Mesenchymal stem cell (in vitro differentiated cells and primary cell): ENCODE data around the gene ATP13A3.
A peak's percentile ranks its signal among the peaks of the same experiment; 100 is the strongest.

ENCODE experiments used
- DNase-seq: peaks from one replicate; pipeline ENCODE4 v3.0.0-alpha.2; 2013
- H2AFZ ChIP-seq: one replicate; pipeline ENCODE4 v1.6.1; 2013; ENCODE audit warnings: low read depth, mild to moderate bottlenecking, control low read depth, inconsistent platforms, low read length, moderate library complexity
- H2AK5ac ChIP-seq: 2 replicates; pipeline ENCODE4 v1.6.1; 2013; ENCODE audit warnings: low read length, moderate library complexity, mild to moderate bottlenecking, inconsistent platforms; ENCODE audit not compliant: severe bottlenecking
- H2BK120ac ChIP-seq: one replicate; pipeline ENCODE4 v1.6.1; 2013; ENCODE audit warnings: low read depth, mild to moderate bottlenecking, inconsistent platforms, low read length, moderate library complexity
- H2BK12ac ChIP-seq, 2 experiments: one replicate each; pipeline ENCODE4 v1.6.1; 2013; ENCODE audit warnings: inconsistent platforms in 2 of 2, low read length in 2 of 2, mild to moderate bottlenecking in 2 of 2, moderate library complexity in 2 of 2, control low read depth in 1 of 2
- H2BK15ac ChIP-seq: one replicate; pipeline ENCODE4 v1.6.1; 2013; ENCODE audit warnings: mild to moderate bottlenecking, low read depth, inconsistent platforms; ENCODE audit not compliant: poor library complexity, severe bottlenecking
- H2BK5ac ChIP-seq: 2 replicates; pipeline ENCODE4 v1.6.1; 2013; ENCODE audit warnings: low read depth, mild to moderate bottlenecking, low read length, control low read depth, inconsistent platforms; ENCODE audit not compliant: poor library complexity, severe bottlenecking
- H3K14ac ChIP-seq, 2 experiments: one replicate each; pipeline ENCODE4 v1.6.1; 2013; ENCODE audit warnings: inconsistent platforms in 2 of 2, low read length in 2 of 2, control low read depth in 1 of 2, mild to moderate bottlenecking in 1 of 2, moderate library complexity in 1 of 2
- H3K18ac ChIP-seq, 2 experiments: one replicate each; pipeline ENCODE4 v1.6.1; 2013; ENCODE audit warnings: inconsistent platforms in 2 of 2, low read length in 2 of 2, control low read depth in 1 of 2, low read depth in 1 of 2, mild to moderate bottlenecking in 1 of 2
- H3K23ac ChIP-seq, 2 experiments: one replicate each; pipeline ENCODE4 v1.6.1; 2013; ENCODE audit warnings: inconsistent platforms in 2 of 2, low read length in 2 of 2, mild to moderate bottlenecking in 2 of 2, moderate library complexity in 2 of 2, control low read depth in 1 of 2
- H3K27ac ChIP-seq: 2 replicates; pipeline ENCODE4 v1.5.1; 2013; ENCODE audit warnings: mild to moderate bottlenecking, moderate library complexity, low read length, control low read depth, inconsistent platforms; ENCODE audit not compliant: poor library complexity, severe bottlenecking
- H3K27me3 ChIP-seq, 2 experiments: 2 replicates each; pipeline versions ENCODE4 v1.6.1 to v1.7.0; 2013; ENCODE audit warnings: low read length in 2 of 2, mild to moderate bottlenecking in 2 of 2, moderate library complexity in 2 of 2, control low read depth in 1 of 2, inconsistent platforms in 1 of 2; ENCODE audit not compliant: control insufficient read depth in 1 of 2, insufficient read depth in 1 of 2
- H3K36me3 ChIP-seq, 2 experiments: 2 replicates each; pipeline versions ENCODE4 v1.6.1 to v1.7.0; 2013; ENCODE audit warnings: low read length in 2 of 2, control low read depth in 1 of 2, inconsistent platforms in 1 of 2, low read depth in 1 of 2, mild to moderate bottlenecking in 1 of 2; ENCODE audit not compliant: insufficient read depth in 2 of 2, control insufficient read depth in 1 of 2
- H3K4ac ChIP-seq, 2 experiments: one replicate each; pipeline ENCODE4 v1.6.1; 2013; ENCODE audit warnings: inconsistent platforms in 2 of 2, low read length in 2 of 2, mild to moderate bottlenecking in 2 of 2, moderate library complexity in 2 of 2, control low read depth in 1 of 2, low read depth in 1 of 2
- H3K4me1 ChIP-seq: 2 replicates; pipeline ENCODE4 v1.6.1; 2013; ENCODE audit warnings: low read depth, low read length, control low read depth; ENCODE audit not compliant: control insufficient read depth, insufficient read depth
- H3K4me2 ChIP-seq: 2 replicates; pipeline ENCODE4 v1.6.1; 2013; ENCODE audit warnings: low read length, mild to moderate bottlenecking, inconsistent platforms; ENCODE audit not compliant: poor library complexity, severe bottlenecking
- H3K4me3 ChIP-seq, 2 experiments: 2 replicates each; pipeline versions ENCODE4 v1.5.1 to v1.7.0; 2013; ENCODE audit warnings: low read length in 2 of 2, mild to moderate bottlenecking in 2 of 2, control low read depth in 1 of 2, low read depth in 1 of 2; ENCODE audit not compliant: insufficient read depth in 1 of 2
- H3K79me1 ChIP-seq: replicated peaks from 2 replicates; pipeline ENCODE4 v1.6.1; 2013; ENCODE audit warnings: mild to moderate bottlenecking, control low read depth, low read length, inconsistent platforms; ENCODE audit not compliant: poor library complexity, severe bottlenecking
- H3K9ac ChIP-seq: 2 replicates; pipeline ENCODE4 v1.7.0; 2013; ENCODE audit warnings: mild to moderate bottlenecking, low read length, moderate library complexity
- H3K9me3 ChIP-seq: 2 replicates; pipeline ENCODE4 v1.7.0; 2013; ENCODE audit warnings: mild to moderate bottlenecking, low read length; ENCODE audit not compliant: control insufficient read depth
- H4K8ac ChIP-seq: one replicate; pipeline ENCODE4 v1.6.1; 2013; ENCODE audit warnings: inconsistent platforms, mild to moderate bottlenecking, low read length, moderate library complexity
- H4K91ac ChIP-seq: one replicate; pipeline ENCODE4 v1.6.1; 2013; ENCODE audit warnings: mild to moderate bottlenecking, low read length, inconsistent platforms
- WGBS: methylation state at CpG from one replicate; pipeline ENCODE4 v1.1.7; 2013; ENCODE audit warnings: mixed read lengths; 5-methylcytosine and 5-hydroxymethylcytosine counted together

Gene ATP13A3

DNA sequence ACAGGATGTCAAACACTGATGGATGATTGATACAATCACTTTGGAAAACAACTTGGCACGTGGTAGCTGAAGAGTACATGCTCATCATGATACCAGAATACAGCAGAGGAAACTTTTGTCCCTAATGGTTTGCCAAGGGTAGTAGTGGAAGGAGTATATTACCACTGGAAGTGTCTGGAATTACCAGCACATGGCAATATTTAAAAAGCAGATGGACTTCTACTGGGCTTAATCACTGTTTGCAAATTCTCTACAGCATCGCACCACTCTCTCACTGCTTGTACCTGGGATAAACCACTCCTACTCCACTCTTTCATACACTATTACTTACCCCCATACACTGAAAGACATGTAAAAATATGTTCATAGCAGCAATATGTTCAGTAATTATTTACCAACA is 68.1 kb downstream of the ATP13A3 start:
- Histone ChIP-seq H2BK120ac (no peak overlapping the region), H3K79me1 (peaks cover 1% of the 10 kb centered on the region), H4K91ac (no peak overlapping the region), H3K4me1 (no peaks in the 10 kb centered on the region), H3K4me3 (no peak overlapping the region), H4K8ac (no peak overlapping the region), H2BK5ac (no peak overlapping the region), H2AK5ac (no peak overlapping the region), H2BK12ac (no peak overlapping the region), H3K27me3 (no peaks in the 10 kb centered on the region), H3K14ac (no peak overlapping the region), H3K36me3 (peaks cover 3 to 92% of the 10 kb centered on the region in 2 experiments), H3K18ac (no peak overlapping the region), H3K4ac (no peak overlapping the region), H3K9ac (no peak overlapping the region), H3K9me3 (no peaks in the 10 kb centered on the region), H3K27ac (no peak overlapping the region), H2AFZ (no peak overlapping the region), H2BK15ac (no peak overlapping the region), H3K23ac (no peak overlapping the region), H3K4me2 (no peak overlapping the region)
- 96% methylated on average over 1 of the region's 2 CpGs for WGBS
- no peak for DNase-seq

DNA sequence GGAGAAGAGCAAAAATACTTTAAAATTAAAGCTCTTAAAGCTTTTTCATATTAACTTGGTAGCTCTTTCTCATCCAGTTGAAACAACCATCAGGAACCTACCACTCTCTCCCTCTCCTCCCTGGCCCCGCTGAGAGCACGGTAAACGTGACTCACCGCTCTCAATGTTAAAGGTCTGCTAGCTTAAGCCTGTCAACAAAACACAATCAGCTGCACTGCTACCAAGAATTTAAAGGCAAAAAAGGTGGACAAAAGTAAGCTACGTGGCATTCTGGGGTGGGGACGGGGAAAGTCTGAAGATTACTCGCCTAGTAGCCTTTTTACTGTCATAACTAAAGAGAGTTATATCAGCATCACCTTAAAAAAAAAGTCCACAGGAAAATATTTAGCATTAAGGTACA is 79.4 kb downstream of the ATP13A3 start:
- Histone ChIP-seq H3K36me3 (peaks cover 0 to 91% of the 10 kb centered on the region in 2 experiments), H3K27ac (no peak overlapping the region), H3K9me3 (no peaks in the 10 kb centered on the region), H3K23ac (no peak overlapping the region), H3K4ac (no peak overlapping the region), H3K79me1 (peaks cover 2% of the 10 kb centered on the region), H2AFZ (no peak overlapping the region), H3K27me3 (no peaks in the 10 kb centered on the region), H3K4me2 (no peak overlapping the region), H4K8ac (no peak overlapping the region), H2BK120ac (no peak overlapping the region), H3K14ac (no peak overlapping the region), H3K4me1 (no peaks in the 10 kb centered on the region), H3K4me3 (no peak overlapping the region), H3K18ac (no peak overlapping the region), H3K9ac (peak overlapping the region; percentile 2), H2BK15ac (no peak overlapping the region), H2BK12ac (no peak overlapping the region), H2BK5ac (no peak overlapping the region), H4K91ac (no peak overlapping the region), H2AK5ac (no peak overlapping the region)
- WGBS = 58% methylated on average over 6 of the region's 7 CpGs
- DNase-seq = peak; percentile 74

GRCh38 chr3:194405766-194406165 is 81.0 kb downstream of the ATP13A3 start:
- no peak overlapping the region for H3K4ac ChIP-seq
- H2BK12ac ChIP-seq = no peak overlapping the region
- 95% methylated on average over 2 of the region's 2 CpGs for WGBS

DNA sequence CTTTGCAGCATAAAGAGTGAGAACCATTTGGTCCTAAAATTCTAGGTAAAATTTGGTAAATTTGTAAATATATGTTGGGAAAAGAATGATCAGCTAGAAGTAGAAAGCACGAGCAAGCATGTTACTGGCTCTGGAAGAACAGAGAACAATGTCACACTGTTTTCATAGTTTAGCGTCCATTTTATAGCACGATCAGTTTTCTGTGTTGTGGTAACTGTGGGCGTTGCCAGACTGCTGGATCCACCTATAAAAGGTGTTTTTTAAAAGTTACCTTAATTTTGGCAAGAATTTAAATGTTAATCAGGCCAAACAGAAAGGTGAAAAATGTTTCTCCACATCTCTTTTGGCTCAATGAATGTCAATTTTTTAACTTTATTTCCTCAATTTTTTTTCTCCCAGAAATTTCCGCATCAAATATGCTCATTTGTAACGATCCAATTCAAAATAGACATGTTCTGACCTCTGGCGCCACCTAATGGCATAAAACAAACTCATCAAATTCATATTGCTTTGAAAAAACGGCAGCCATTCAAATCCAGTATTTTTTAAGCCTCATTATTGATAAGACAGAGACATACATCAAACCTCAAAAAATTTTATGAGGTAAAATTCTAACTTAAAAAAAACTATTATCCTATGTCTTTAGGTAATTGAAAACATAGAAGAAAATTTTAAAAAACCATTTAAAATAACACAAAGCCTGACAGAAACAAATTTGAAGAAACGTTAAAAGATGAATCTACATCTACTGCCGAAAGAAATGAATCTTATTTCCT is 82.2 kb downstream of the ATP13A3 start:
- 63% methylated on average over 10 of the region's 10 CpGs for WGBS
- Histone ChIP-seq H3K36me3 (peaks cover 2 to 80% of the 10 kb centered on the region in 2 experiments), H3K4me1 (no peaks in the 10 kb centered on the region), H2AFZ (no peak overlapping the region), H4K91ac (no peak overlapping the region), H3K27me3 (no peaks in the 10 kb centered on the region), H3K4ac (no peak overlapping the region), H2BK120ac (no peak overlapping the region), H2BK12ac (no peak overlapping the region), H2AK5ac (no peak overlapping the region), H3K27ac (no peak overlapping the region), H3K23ac (no peak overlapping the region), H4K8ac (no peak overlapping the region), H3K79me1 (peaks cover 2% of the 10 kb centered on the region), H3K9me3 (no peaks in the 10 kb centered on the region), H3K4me2 (no peak overlapping the region), H2BK15ac (no peak overlapping the region), H2BK5ac (no peak overlapping the region), H3K4me3 (no peak overlapping the region), H3K18ac (no peak overlapping the region), H3K14ac (no peak overlapping the region), H3K9ac (no peak overlapping the region)
- peak; percentile 59 for DNase-seq

More at GRCh38 chr3:194405766-194406165, 81.0 kb downstream of the ATP13A3 start:
- no peak overlapping the region for H2AFZ ChIP-seq
- H3K27ac ChIP-seq = no peak overlapping the region
- H3K9me3 ChIP-seq = no peaks in the 10 kb centered on the region
- DNase-seq = no peak
- peaks cover 2% of the 10 kb centered on the region for H3K79me1 ChIP-seq
- H2BK5ac ChIP-seq = no peak overlapping the region
- no peak overlapping the region for H4K91ac ChIP-seq
- peak overlapping the region; percentile 37 for H3K9ac ChIP-seq
- H3K14ac ChIP-seq = no peak overlapping the region
- no peak overlapping the region for H2BK120ac ChIP-seq
- H4K8ac ChIP-seq = no peak overlapping the region
- no peak overlapping the region for H3K23ac ChIP-seq
- no peaks in the 10 kb centered on the region for H3K27me3 ChIP-seq
- H3K18ac ChIP-seq = no peak overlapping the region
- peaks cover 2 to 87% of the 10 kb centered on the region in 2 experiments for H3K36me3 ChIP-seq
- no peak overlapping the region for H3K4me2 ChIP-seq
- no peaks in the 10 kb centered on the region for H3K4me1 ChIP-seq
- no peak overlapping the region for H3K4me3 ChIP-seq
- H2BK15ac ChIP-seq = no peak overlapping the region
- no peak overlapping the region for H2AK5ac ChIP-seq
